ENCODE measurements around the gene PCDHGA6. TPM values are rescaled to one million over a fixed set of nuclear protein-coding genes. Genes with fewer than 3 reads are reported as not detected.

The PCDHGA6 gene
- total and polyA plus RNA-seq, 2 of the 8 experiments (the other 6 are each of a cell fraction or from before 2014, with no cell fraction given): 1.4 to 2.0 TPM

- 93% methylated on average over 21 of the region's 21 CpGs; no CpG with 5 or more reads in 1 of the 2 experiments for WGBS, 2 experiments (ENCODE audit: extremely low coverage in 1 of 2, insufficient coverage in 1 of 2, insufficient read length in 1 of 2, insufficient replicate concordance in 2 of 2, low coverage in 1 of 2, low lambda C conversion rate in 2 of 2, missing lambda C conversion rate in 1 of 2)
- H3K27me3 ChIP-seq (replicated peaks in 1 of 4; ENCODE audit: control insufficient read depth in 3 of 4, extremely low read depth in 1 of 4, insufficient read depth in 3 of 4, low read length in 3 of 4): no peaks in the 10 kb centered on the region; a peak in 1 of 7 replicates
- no peak overlapping the region for H3K56ac ChIP-seq (replicated peaks; ENCODE audit: insufficient read length, low read depth, low read length)
- no peak overlapping the region for H3K4ac ChIP-seq (replicated peaks; ENCODE audit: insufficient read length, low read depth, low read length)
- no peak overlapping the region for H2BK20ac ChIP-seq (ENCODE audit: low read length)
- FAIRE-seq: no peak
- no peak overlapping the region for H2BK12ac ChIP-seq (ENCODE audit: low read depth, low read length)
- POLR2A ChIA-PET (ENCODE audit: partially characterized antibody): no interaction called here
- H3K79me1 ChIP-seq (ENCODE audit: low read depth, low read length): no peaks in the 10 kb centered on the region
- H3K9me3 ChIP-seq (ENCODE audit: insufficient read depth in 2 of 2, low read depth in 1 of 2, low read length in 1 of 2): peaks cover 56 to 63% of the 10 kb centered on the region in 2 experiments
- H4K20me1 ChIP-seq (replicated peaks in 1 of 2; ENCODE audit: control insufficient read depth in 1 of 2, insufficient read depth in 2 of 2, low read length in 2 of 2): no peaks in the 10 kb centered on the region
- no peak overlapping the region for H3K27ac ChIP-seq (ENCODE audit: low read depth, low read length)
- H3K4me2 ChIP-seq (ENCODE audit: insufficient read depth in 1 of 2, low read depth in 2 of 2, low read length in 2 of 2): no peak overlapping the region
- H2AFZ ChIP-seq (ENCODE audit: low read length): no peak overlapping the region
- CTCF ChIA-PET (ENCODE audit: partially characterized antibody): interaction anchor here (0.8 to 8.7 kb wide), 6 partner anchors 10 to 131 kb away, joined by 3 to 68 read pairs (median 6); partner anchors contain the start of genes PCDHGA11, PCDHGA9, PCDHGB6 and PCDHGB7
- no peak overlapping the region for H3K9ac ChIP-seq (replicated peaks in 1 of 4; ENCODE audit: extremely low read depth in 1 of 4, low read depth in 3 of 4, low read length in 3 of 4)
- no peak overlapping the region for H3K18ac ChIP-seq (ENCODE audit: extremely low read depth, low read length)
- H2BK5ac ChIP-seq (ENCODE audit: low read depth, low read length): no peak overlapping the region
- H3K36me3 ChIP-seq (ENCODE audit: control insufficient read depth in 2 of 4, insufficient read depth in 4 of 4, low read length in 3 of 4): peaks cover 3 to 29% (median 14%) of the 10 kb centered on the region in 4 experiments; a peak in 7 of 8 replicates
- H3K79me2 ChIP-seq (ENCODE audit: control insufficient read depth in 1 of 2, insufficient read depth in 2 of 2, low read length in 2 of 2): no peaks in the 10 kb centered on the region
- no peak for DNase-seq (ENCODE audit: low read depth in 1 of 2, low spot score in 2 of 2)
- no peak overlapping the region for H3K23ac ChIP-seq (ENCODE audit: insufficient read length)
- H4K91ac ChIP-seq (replicated peaks; ENCODE audit: insufficient read length, low read length): no peak overlapping the region
- no peak overlapping the region; the same call in 1 of the 2 replicates for H4K8ac ChIP-seq (ENCODE audit: extremely low read depth, insufficient read depth, low read length)
- H3K14ac ChIP-seq (ENCODE audit: insufficient read length): no peak overlapping the region
- no peak overlapping the region for H2BK120ac ChIP-seq (replicated peaks; ENCODE audit: low read depth, low read length)
- no peak overlapping the region for H2AK5ac ChIP-seq (ENCODE audit: low read depth, low read length)
- no peak overlapping the region for H4K5ac ChIP-seq (ENCODE audit: insufficient read length, low read depth, low read length)
- H2BK15ac ChIP-seq (ENCODE audit: low read length): no peak overlapping the region
- no peaks in the 10 kb centered on the region for H3K4me1 ChIP-seq (replicated peaks in 1 of 4; ENCODE audit: control insufficient read depth in 3 of 4, insufficient read depth in 4 of 4, low read length in 3 of 4)
- no peak overlapping the region for H3K4me3 ChIP-seq (ENCODE audit: extremely low read depth in 1 of 4, insufficient read depth in 2 of 4, low read depth in 3 of 4, low read length in 4 of 4)
- no peaks in the 10 kb centered on the region for H3K23me2 ChIP-seq (ENCODE audit: low read depth, low read length)
- no peak for TF ChIP-seq JUND (IDR thresholded peaks at IDR 0.05; ENCODE audit: low read length)
- TF ChIP-seq EP300 (IDR thresholded peaks at IDR 0.05; ENCODE audit: borderline replicate concordance in 1 of 2, low read depth in 2 of 2, low read length in 2 of 2): no peak
- TF ChIP-seq HDAC2 (IDR thresholded peaks at IDR 0.05; ENCODE audit: borderline replicate concordance in 1 of 2, low read depth in 2 of 2, low read length in 2 of 2): no peak
- TF ChIP-seq JUN (IDR thresholded peaks at IDR 0.05; ENCODE audit: low read depth, low read length): no peak
- TF ChIP-seq SAP30 (IDR thresholded peaks at IDR 0.05; ENCODE audit: insufficient read depth, insufficient replicate concordance, low read length): no peak
- TF ChIP-seq SP1 (IDR thresholded peaks at IDR 0.05; ENCODE audit: low read depth, low read length): no peak
- TF ChIP-seq CTCF (IDR thresholded peaks at IDR 0.05; ENCODE audit: control extremely low read depth in 1 of 3, insufficient read depth in 1 of 3, low read depth in 1 of 3, low read length in 3 of 3): no peak
- TF ChIP-seq YY1 (IDR thresholded peaks at IDR 0.05; ENCODE audit: low read depth, low read length): no peak
- no peak for TF ChIP-seq CEBPB (IDR thresholded peaks at IDR 0.05; ENCODE audit: low read depth, low read length)
- no peak for TF ChIP-seq RNF2 (IDR thresholded peaks at IDR 0.05; ENCODE audit: borderline replicate concordance, low read depth, low read length, missing control alignments, poor library complexity, severe bottlenecking)
- no peak for TF ChIP-seq SP2 (IDR thresholded peaks at IDR 0.05; ENCODE audit: low read length)
Measured at GRCh38 chr5:141393267-141393666, 19.6 kb downstream of the PCDHGA6 start.

Measured in H1 (cell line).